Hepatocyte (in vitro differentiated cells): ENCODE measurements around the gene WDR33. TPM values are rescaled to one million over a fixed set of nuclear protein-coding genes. Genes with fewer than 3 reads are reported as not detected.
A peak's percentile ranks its signal among the peaks of the same experiment; 100 is the strongest.

ENCODE experiments used
- DNase-seq: peaks from one replicate; pipeline ENCODE4 v3.0.0-alpha.2; 2016; ENCODE audit warnings: low spot score
- H2AFZ ChIP-seq: fragments of 200-600 bp; sonication (generic); 2 replicates; pipeline ENCODE4 v1.6.0; 2016; ENCODE audit warnings: antibody characterized with exemption, mild to moderate bottlenecking
- H3K27ac ChIP-seq: fragments of 200-600 bp; sonication (generic); 2 replicates; pipeline ENCODE4 v1.5.1; 2016; ENCODE audit warnings: mild to moderate bottlenecking
- H3K27me3 ChIP-seq: fragments of 200-600 bp; sonication (generic); 2 replicates; pipeline ENCODE4 v1.6.1; 2016
- H3K36me3 ChIP-seq: fragments of 200-600 bp; sonication (generic); replicated peaks from 2 replicates; pipeline ENCODE4 v1.5.1; 2016; ENCODE audit warnings: low read depth; ENCODE audit not compliant: insufficient read depth
- H3K4me1 ChIP-seq: fragments of 200-600 bp; sonication (generic); 2 replicates; pipeline ENCODE4 v1.5.1; 2016; ENCODE audit warnings: mild to moderate bottlenecking, moderate library complexity; ENCODE audit not compliant: insufficient read depth
- H3K4me2 ChIP-seq: fragments of 200-600 bp; sonication (generic); 2 replicates; pipeline ENCODE4 v1.6.0; 2016
- H3K4me3 ChIP-seq: fragments of 200-600 bp; sonication (generic); 2 replicates; pipeline ENCODE4 v1.5.1; 2016; ENCODE audit warnings: mild to moderate bottlenecking
- H3K79me2 ChIP-seq: fragments of 200-600 bp; sonication (generic); 2 replicates; pipeline ENCODE4 v1.6.0; 2017; ENCODE audit warnings: mild to moderate bottlenecking
- H3K9me2 ChIP-seq: fragments of 200-600 bp; sonication (generic); replicated peaks from 2 replicates; pipeline ENCODE4 v1.6.0; 2017; ENCODE audit warnings: mild to moderate bottlenecking; ENCODE audit not compliant: insufficient read depth
- H3K9me3 ChIP-seq: fragments of 200-600 bp; sonication (generic); 2 replicates; pipeline ENCODE4 v1.5.1; 2016; ENCODE audit warnings: low read depth, mild to moderate bottlenecking
- H4K20me1 ChIP-seq: fragments of 200-600 bp; sonication (generic); 2 replicates; pipeline ENCODE4 v1.6.0; 2016; ENCODE audit warnings: mild to moderate bottlenecking; ENCODE audit not compliant: insufficient read depth, poor library complexity, severe bottlenecking
- EZH2 ChIP-seq: fragments of 200-600 bp; sonication (generic); IDR thresholded peaks from 2 replicates; pipeline ENCODE4 v1.6.1; 2016; ENCODE audit warnings: antibody characterized with exemption, mild to moderate bottlenecking, borderline replicate concordance
- EZH2phosphoT487 ChIP-seq: fragments of 200-600 bp; sonication (generic); IDR thresholded peaks from one replicate; pipeline ENCODE4 v1.6.1; 2018; ENCODE audit warnings: antibody characterized with exemption, mild to moderate bottlenecking, low read depth, moderate library complexity; ENCODE audit not compliant: unreplicated experiment, severe bottlenecking
- WGBS: methylation state at CpG from one replicate; pipeline ENCODE4 v1.1.6; 2016; ENCODE audit warnings: low lambda C conversion rate; ENCODE audit errors: missing lambda C conversion rate; 5-methylcytosine and 5-hydroxymethylcytosine counted together
- polyA plus RNA-seq: library from polyadenylated mRNA; unstranded; fragments of >200 nt; fragmentation: Nextera tagmentation; extraction: Ambion mirVana; gene quantifications from 2 replicates; pipeline ENCODE4 v1.2.1, GENCODE V29; 2016
- total RNA-seq: library from RNA; depleted of rRNA; stranded (reverse); fragments of >200 nt; gene quantifications from 2 replicates; pipeline ENCODE4 v1.2.3, GENCODE V29; 2014
- TF ChIP-seq, protein P1 (sequence below): fragments of 200-600 bp; sonication (generic); IDR thresholded peaks from 2 replicates; pipeline ENCODE4 v1.5.1; 2016; ENCODE audit warnings: antibody characterized with exemption, mild to moderate bottlenecking; ENCODE audit not compliant: poor library complexity

The WDR33 gene
- total and polyA plus RNA-seq, 2 experiments from 2014 or later: 43.3 to 47.5 TPM

DNA sequence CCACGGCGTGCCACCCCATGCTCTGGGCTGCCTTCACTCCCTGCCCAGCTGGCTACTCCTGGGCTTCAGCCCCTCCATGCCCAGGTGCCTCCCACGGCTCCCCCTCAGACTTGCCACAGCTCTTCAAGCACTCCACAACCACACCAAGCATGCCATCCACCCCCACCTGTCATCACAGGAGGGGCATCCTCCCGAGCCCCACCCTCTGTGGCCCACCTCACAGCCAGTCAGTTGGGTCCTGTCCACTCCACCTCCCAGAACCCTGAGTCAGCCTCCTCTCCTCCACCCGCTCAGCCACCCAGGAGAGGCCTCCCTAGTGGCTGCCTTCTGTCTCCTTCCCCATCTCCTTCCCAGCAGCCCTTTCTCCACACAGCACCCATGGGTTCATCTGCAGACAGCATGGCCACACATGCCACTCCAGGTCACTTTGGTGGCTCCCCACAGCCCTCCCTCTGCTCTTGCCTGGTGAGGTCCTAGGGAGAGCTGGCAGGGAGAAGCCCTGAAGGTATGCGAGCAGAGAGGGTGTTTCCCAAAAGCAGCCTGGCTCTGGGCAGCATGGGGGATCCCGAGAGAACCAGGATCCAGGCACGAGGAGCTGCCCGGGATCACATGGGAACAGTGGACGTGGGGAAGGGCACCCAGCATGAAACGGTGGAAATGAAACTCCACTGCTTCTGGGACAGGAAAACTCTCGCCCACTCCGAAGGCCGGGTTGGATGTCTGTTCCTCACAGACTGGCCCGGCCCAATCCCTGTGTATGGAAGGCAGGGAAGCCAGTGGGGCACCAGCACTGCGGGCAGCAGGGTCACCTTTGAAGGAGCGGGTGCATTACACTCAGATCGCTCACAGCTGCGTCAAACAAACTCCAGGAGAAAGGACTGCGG is 138.4 kb downstream of the WDR33 start:
- H3K27me3 ChIP-seq: peaks cover 30% of the 10 kb centered on the region
- H3K79me2 ChIP-seq: no peaks in the 10 kb centered on the region
- no peaks in the 10 kb centered on the region for H4K20me1 ChIP-seq
- H3K9me3 ChIP-seq: no peaks in the 10 kb centered on the region
- H2AFZ ChIP-seq: no peak overlapping the region
- TF ChIP-seq, protein P1, sequence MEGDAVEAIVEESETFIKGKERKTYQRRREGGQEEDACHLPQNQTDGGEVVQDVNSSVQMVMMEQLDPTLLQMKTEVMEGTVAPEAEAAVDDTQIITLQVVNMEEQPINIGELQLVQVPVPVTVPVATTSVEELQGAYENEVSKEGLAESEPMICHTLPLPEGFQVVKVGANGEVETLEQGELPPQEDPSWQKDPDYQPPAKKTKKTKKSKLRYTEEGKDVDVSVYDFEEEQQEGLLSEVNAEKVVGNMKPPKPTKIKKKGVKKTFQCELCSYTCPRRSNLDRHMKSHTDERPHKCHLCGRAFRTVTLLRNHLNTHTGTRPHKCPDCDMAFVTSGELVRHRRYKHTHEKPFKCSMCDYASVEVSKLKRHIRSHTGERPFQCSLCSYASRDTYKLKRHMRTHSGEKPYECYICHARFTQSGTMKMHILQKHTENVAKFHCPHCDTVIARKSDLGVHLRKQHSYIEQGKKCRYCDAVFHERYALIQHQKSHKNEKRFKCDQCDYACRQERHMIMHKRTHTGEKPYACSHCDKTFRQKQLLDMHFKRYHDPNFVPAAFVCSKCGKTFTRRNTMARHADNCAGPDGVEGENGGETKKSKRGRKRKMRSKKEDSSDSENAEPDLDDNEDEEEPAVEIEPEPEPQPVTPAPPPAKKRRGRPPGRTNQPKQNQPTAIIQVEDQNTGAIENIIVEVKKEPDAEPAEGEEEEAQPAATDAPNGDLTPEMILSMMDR: no peak
- TF ChIP-seq EZH2phosphoT487 (no peak), EZH2 (no peak)
- DNase-seq: peak; percentile 4
- H3K36me3 ChIP-seq: no peaks in the 10 kb centered on the region
- H3K4me2 ChIP-seq: no peak overlapping the region
- no peaks in the 10 kb centered on the region for H3K9me2 ChIP-seq
- no peaks in the 10 kb centered on the region for H3K4me1 ChIP-seq
- H3K4me3 ChIP-seq: no peak overlapping the region
- no peak overlapping the region for H3K27ac ChIP-seq
- 88% methylated on average over 20 of the region's 20 CpGs for WGBS

GRCh38 chr2:127671557-127672302 is 139.2 kb downstream of the WDR33 start:
- WGBS: 90% methylated on average over 14 of the region's 14 CpGs
- H3K9me2 ChIP-seq: no peaks in the 10 kb centered on the region
- no peaks in the 10 kb centered on the region for H3K4me1 ChIP-seq
- peaks cover 29% of the 10 kb centered on the region for H3K27me3 ChIP-seq
- no peak overlapping the region for H3K4me2 ChIP-seq
- H3K27ac ChIP-seq: no peak overlapping the region
- H2AFZ ChIP-seq: no peak overlapping the region
- H4K20me1 ChIP-seq: no peaks in the 10 kb centered on the region
- H3K36me3 ChIP-seq: no peaks in the 10 kb centered on the region
- DNase-seq: no peak
- no peak overlapping the region for H3K4me3 ChIP-seq
- H3K9me3 ChIP-seq: no peaks in the 10 kb centered on the region
- no peaks in the 10 kb centered on the region for H3K79me2 ChIP-seq
- TF ChIP-seq EZH2 (no peak), EZH2phosphoT487 (no peak)
- TF ChIP-seq, protein P1: no peak

- WGBS: 78% methylated on average over 5 of the region's 5 CpGs
- DNase-seq: no peak
- peaks cover 32% of the 10 kb centered on the region for H3K27me3 ChIP-seq
- no peaks in the 10 kb centered on the region for H4K20me1 ChIP-seq
- no peak overlapping the region for H3K4me2 ChIP-seq
- H3K79me2 ChIP-seq: no peaks in the 10 kb centered on the region
- H3K27ac ChIP-seq: no peak overlapping the region
- no peak for TF ChIP-seq EZH2
- TF ChIP-seq, protein P1: no peak
- no peak for TF ChIP-seq EZH2phosphoT487
- H3K36me3 ChIP-seq: no peaks in the 10 kb centered on the region
- H3K9me2 ChIP-seq: no peaks in the 10 kb centered on the region
- H3K4me3 ChIP-seq: no peak overlapping the region
- no peaks in the 10 kb centered on the region for H3K4me1 ChIP-seq
- H2AFZ ChIP-seq: no peak overlapping the region
- no peaks in the 10 kb centered on the region for H3K9me3 ChIP-seq
Observed at GRCh38 chr2:127670957-127671290, 140.0 kb downstream of the WDR33 start.
